MM.1S (cell line): ENCODE results near the gene RASL11B.

Source experiments
- CTCF ChIP-seq: fragments of 300-600 bp; sonication (generic); IDR thresholded peaks from 2 replicates; pipeline ENCODE4 v1.5.1; 2016; ENCODE audit warnings: antibody characterized with exemption, low read length, mixed read lengths
- EZH2 ChIP-seq: fragments of 300-600 bp; sonication (generic); optimal IDR thresholded peaks from 2 replicates; pipeline ENCODE3; 2017; ENCODE audit warnings: low read depth, mild to moderate bottlenecking, antibody characterized with exemption, low read length, mixed read lengths
- EZH2phosphoT487 ChIP-seq: fragments of 300-600 bp; sonication (generic); IDR thresholded peaks from 2 replicates; pipeline ENCODE4 v1.6.1; 2018; ENCODE audit warnings: antibody characterized with exemption, low read length

GRCh38 chr4:52852711-52853110 is 9.4 kb upstream of the RASL11B start:
- no peak for TF ChIP-seq CTCF
- no peak for TF ChIP-seq EZH2
- TF ChIP-seq EZH2phosphoT487, result no peak
